Activated naive CD4-positive, alpha-beta T cell treated with anti-CD3 and anti-CD28 coated beads, Interleukin-2, amount 10 ng/mL, durations not matched to agents 7 days and 5 days (primary cell): ENCODE data around the gene ALDH8A1.
A peak's percentile ranks its signal among the peaks of the same experiment; 100 is the strongest.

Experiments
- CTCF ChIA-PET: fragments of 350-600 bp; sonication (Branson Sonifier 250); formaldehyde crosslinking; loops from one replicate; lab custom pipeline; 2021; ENCODE audit warnings: antibody characterized with exemption; lab: Charles Lee
- DNase-seq: peaks from one replicate; pipeline ENCODE4 v3.0.0-alpha.2; 2020
- H3K27ac Mint-ChIP-seq: one replicate; pipeline ENCODE4 v1.8.0; 2021; ENCODE audit warnings: mild to moderate bottlenecking, moderate library complexity, mixed read lengths
- H3K27me3 Mint-ChIP-seq: one replicate; pipeline ENCODE4 v1.8.0; 2021; ENCODE audit warnings: mild to moderate bottlenecking, mixed read lengths
- H3K36me3 Mint-ChIP-seq: one replicate; pipeline ENCODE4 v1.8.0; 2021; ENCODE audit warnings: mixed read lengths
- H3K4me1 Mint-ChIP-seq: one replicate; pipeline ENCODE4 v1.8.0; 2021; ENCODE audit warnings: mixed read lengths
- H3K4me3 Mint-ChIP-seq: one replicate; pipeline ENCODE4 v1.8.0; 2021; ENCODE audit warnings: mild to moderate bottlenecking, moderate library complexity, mixed read lengths
- H3K9me3 Mint-ChIP-seq: one replicate; pipeline ENCODE4 v1.8.0; 2021; ENCODE audit warnings: mixed read lengths

The ALDH8A1 gene

DNA sequence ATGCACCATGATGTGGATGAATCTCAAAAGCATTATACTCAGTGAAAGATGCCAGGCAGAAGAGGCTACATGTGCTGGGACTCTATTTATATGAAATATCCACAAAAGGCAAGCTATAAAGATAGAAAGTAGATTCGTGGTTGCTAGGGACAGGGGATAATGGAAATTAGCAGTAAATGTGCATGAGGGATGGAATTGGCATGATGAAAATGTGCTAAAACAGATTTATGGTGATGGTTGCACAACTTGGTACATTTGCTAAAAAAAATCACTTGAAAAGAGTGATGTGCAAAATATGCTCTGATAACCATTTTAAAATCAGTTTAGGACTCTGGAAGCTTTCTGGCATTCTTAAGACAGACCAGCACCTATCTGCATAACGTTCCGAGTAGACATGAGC, 61.6 kb downstream of the ALDH8A1 start:
- Mint-ChIP-seq H3K4me3 (no peak overlapping the region), H3K36me3 (no peaks in the 10 kb centered on the region), H3K27me3 (peaks cover 30% of the 10 kb centered on the region), H3K27ac (no peak overlapping the region), H3K9me3 (peaks cover 5% of the 10 kb centered on the region), H3K4me1 (no peaks in the 10 kb centered on the region)
- CTCF ChIA-PET = interaction anchor here (1.3 kb wide), 1 partner anchor 52 kb away, joined by 3 read pairs; no protein-coding TSS in a partner anchor
- DNase-seq = no peak

DNA sequence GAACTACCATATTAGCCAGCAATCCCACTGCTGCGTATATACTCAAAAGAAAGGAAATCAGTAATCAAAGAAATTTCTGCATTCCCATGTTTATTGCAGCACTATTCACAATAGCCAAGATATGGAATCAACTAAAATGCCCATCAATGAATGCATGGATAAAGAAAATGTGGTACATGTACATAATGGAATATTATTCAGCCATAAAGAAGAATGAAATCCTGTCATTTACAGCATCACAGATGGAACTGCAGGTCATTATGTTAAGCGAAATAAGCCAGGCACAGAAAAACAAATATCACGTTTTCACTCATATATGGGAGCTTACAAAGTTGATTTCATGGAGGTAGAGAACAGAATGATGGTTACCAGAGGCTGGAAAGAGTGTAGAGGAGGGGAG, 65.1 kb downstream of the ALDH8A1 start:
- no peak for DNase-seq
- Mint-ChIP-seq H3K9me3 (no peaks in the 10 kb centered on the region), H3K4me1 (no peaks in the 10 kb centered on the region), H3K4me3 (no peak overlapping the region), H3K27me3 (peaks cover 18% of the 10 kb centered on the region), H3K27ac (no peak overlapping the region), H3K36me3 (no peaks in the 10 kb centered on the region)
- CTCF ChIA-PET = interaction anchor here (0.8 to 3.9 kb wide), 3 partner anchors 56 to 729 kb away, joined by 3 to 35 read pairs (median 5); no protein-coding TSS in a partner anchor

DNA sequence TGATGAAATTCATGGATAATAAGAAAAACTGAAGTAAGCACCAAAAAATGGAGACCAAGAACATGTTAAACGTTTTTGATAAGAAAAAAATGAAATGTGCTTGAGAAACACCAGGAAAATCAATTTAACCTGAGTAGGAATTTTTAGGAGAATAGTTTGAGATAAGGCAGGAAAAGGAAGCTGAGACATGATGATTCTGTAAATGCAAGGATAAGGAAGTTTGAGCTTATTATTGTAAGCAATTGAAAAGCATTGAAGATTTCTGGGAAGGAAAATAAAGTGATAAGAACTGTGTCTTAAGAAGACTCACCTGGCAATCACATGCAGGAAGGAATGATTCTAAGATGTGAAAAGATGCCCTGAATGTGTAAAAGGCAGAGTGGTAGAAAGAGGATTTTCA, 66.6 kb downstream of the ALDH8A1 start:
- no peaks in the 10 kb centered on the region for H3K36me3 Mint-ChIP-seq
- no peaks in the 10 kb centered on the region for H3K9me3 Mint-ChIP-seq
- H3K27ac Mint-ChIP-seq = no peak overlapping the region
- CTCF ChIA-PET = interaction anchor here (0.5 to 3.9 kb wide), 21 partner anchors 10 to 774 kb away, joined by 3 to 35 read pairs (median 4); no protein-coding TSS in a partner anchor
- no peak for DNase-seq
- H3K27me3 Mint-ChIP-seq = peaks cover 13% of the 10 kb centered on the region
- H3K4me3 Mint-ChIP-seq = no peak overlapping the region
- no peaks in the 10 kb centered on the region for H3K4me1 Mint-ChIP-seq

DNA sequence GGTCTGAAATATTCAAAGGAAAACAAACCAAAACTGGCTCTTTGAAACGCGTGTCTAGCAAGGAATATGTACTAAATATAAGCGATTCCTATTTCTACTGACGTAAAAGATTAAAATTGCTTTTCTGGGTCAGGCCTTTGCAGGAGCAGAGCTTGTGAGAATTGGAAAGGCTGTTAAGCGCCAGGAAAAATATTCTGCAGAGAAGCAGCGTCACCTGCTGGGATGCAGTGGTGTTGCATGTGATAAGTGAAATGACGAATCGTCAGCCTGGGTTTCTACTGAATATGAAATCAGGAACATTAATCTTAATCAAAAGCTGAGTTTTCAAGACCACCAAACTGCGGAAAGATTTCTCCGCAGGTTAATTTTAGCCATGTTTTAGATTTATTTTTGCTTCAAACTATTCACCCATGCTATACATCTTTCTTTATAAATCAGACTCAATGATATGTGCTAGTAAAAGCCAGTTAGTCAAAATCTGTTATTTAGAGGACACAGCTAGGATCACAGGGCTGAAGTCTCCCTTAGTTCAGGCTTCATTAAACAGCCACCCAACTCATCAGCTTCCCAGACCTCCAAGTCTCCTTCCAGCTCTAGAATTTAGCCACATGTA, 67.4 kb downstream of the ALDH8A1 start:
- Mint-ChIP-seq H3K36me3 (no peaks in the 10 kb centered on the region), H3K4me1 (no peaks in the 10 kb centered on the region), H3K27ac (no peak overlapping the region), H3K9me3 (no peaks in the 10 kb centered on the region), H3K4me3 (no peak overlapping the region), H3K27me3 (peaks cover 13% of the 10 kb centered on the region)
- peak; percentile 71 for DNase-seq
- CTCF ChIA-PET = interaction anchor here (0.8 to 3.9 kb wide), 25 partner anchors 9 to 773 kb away, joined by 3 to 35 read pairs (median 3); no protein-coding TSS in a partner anchor

DNA sequence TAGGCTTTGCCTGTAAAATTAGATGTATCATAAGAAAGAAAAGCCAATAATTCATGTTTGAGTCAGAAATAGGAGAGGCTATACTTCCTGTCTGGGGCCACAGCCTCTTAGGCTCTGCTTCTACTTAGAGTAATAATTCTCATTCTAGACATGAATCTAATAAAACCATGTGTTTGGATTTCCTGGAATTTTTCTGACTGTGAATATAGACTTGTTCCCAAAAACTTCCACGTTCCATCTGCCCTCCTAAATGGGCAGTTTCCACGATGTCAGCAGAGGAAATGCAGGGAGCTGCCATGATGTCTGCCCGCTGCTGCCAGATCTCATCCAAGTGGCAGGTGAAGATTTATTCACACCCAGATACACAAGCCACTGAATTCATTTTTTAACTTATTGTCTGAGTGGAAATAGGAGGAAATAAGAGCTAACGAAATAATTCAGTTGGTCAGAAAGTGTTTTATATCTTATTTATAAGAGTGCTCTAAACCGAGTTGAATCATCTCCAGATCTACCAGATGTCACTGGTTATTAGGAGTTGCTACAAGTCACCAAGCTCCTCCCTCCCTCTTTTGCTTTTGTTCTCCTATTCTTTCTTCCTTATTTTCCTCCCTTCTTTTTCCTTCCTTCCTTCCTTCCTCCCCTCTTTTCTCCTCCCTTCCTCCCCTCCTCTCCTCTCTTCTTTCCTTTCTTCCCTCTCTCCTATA, 69.3 kb downstream of the ALDH8A1 start:
- no peak for DNase-seq
- peaks cover 13% of the 10 kb centered on the region for H3K27me3 Mint-ChIP-seq
- CTCF ChIA-PET = interaction anchor here (0.8 to 3.5 kb wide), 3 partner anchors 23 to 758 kb away, joined by 4 to 22 read pairs (median 5); no protein-coding TSS in a partner anchor
- H3K4me3 Mint-ChIP-seq = no peak overlapping the region
- no peaks in the 10 kb centered on the region for H3K36me3 Mint-ChIP-seq
- peaks cover 2% of the 10 kb centered on the region for H3K9me3 Mint-ChIP-seq
- no peaks in the 10 kb centered on the region for H3K4me1 Mint-ChIP-seq
- no peak overlapping the region for H3K27ac Mint-ChIP-seq

DNA sequence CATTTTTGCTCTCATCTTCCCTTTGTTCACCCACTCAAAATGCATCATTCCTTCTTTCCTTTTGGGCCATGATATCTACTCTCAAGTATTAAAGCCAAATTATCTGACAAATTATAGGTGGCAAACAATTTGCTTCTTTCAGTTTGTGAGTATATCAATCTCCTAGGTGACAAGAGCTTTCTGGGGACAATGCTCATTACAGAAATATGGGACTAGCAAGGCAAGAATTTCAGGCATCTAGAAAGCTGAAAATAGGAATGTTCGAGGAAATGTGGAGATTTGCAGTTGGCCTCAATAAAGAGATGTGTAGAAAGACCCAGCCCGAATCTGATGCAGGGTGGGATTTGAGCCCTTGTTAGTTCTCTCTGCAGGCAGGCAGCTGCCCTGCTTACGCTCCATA, 71.8 kb downstream of the ALDH8A1 start:
- Mint-ChIP-seq H3K36me3 (peaks cover 4% of the 10 kb centered on the region), H3K4me3 (no peak overlapping the region), H3K27ac (no peak overlapping the region), H3K4me1 (peaks cover 14% of the 10 kb centered on the region), H3K27me3 (peaks cover 5% of the 10 kb centered on the region), H3K9me3 (peaks cover 10% of the 10 kb centered on the region)
- DNase-seq = no peak
- CTCF ChIA-PET = no interaction called here

- no peaks in the 10 kb centered on the region for H3K27me3 Mint-ChIP-seq
Measured at GRCh38 chr6:134875367-134875766, 74.5 kb downstream of the ALDH8A1 start.

GRCh38 chr6:134873500-134874388, 76.2 kb downstream of the ALDH8A1 start:
- CTCF ChIA-PET = interaction anchor here (0.9 to 1.1 kb wide), 2 partner anchors 9 to 50 kb away, joined by 3 read pairs; no protein-coding TSS in a partner anchor
- peak overlapping the region; percentile 71 for H3K27ac Mint-ChIP-seq
- peak overlapping the region; percentile 11 for H3K4me3 Mint-ChIP-seq
- DNase-seq = peak; percentile 53
- H3K27me3 Mint-ChIP-seq = no peaks in the 10 kb centered on the region
- peaks cover 10% of the 10 kb centered on the region for H3K9me3 Mint-ChIP-seq
- peaks cover 25% of the 10 kb centered on the region for H3K4me1 Mint-ChIP-seq
- H3K36me3 Mint-ChIP-seq = peaks cover 4% of the 10 kb centered on the region

More at GRCh38 chr6:134875367-134875766, 74.5 kb downstream of the ALDH8A1 start:
- Mint-ChIP-seq H3K4me3 (no peak overlapping the region), H3K27ac (no peak overlapping the region), H3K4me1 (peaks cover 25% of the 10 kb centered on the region), H3K9me3 (peaks cover 10% of the 10 kb centered on the region), H3K36me3 (peaks cover 4% of the 10 kb centered on the region)
- CTCF ChIA-PET = no interaction called here
- no peak for DNase-seq

DNA sequence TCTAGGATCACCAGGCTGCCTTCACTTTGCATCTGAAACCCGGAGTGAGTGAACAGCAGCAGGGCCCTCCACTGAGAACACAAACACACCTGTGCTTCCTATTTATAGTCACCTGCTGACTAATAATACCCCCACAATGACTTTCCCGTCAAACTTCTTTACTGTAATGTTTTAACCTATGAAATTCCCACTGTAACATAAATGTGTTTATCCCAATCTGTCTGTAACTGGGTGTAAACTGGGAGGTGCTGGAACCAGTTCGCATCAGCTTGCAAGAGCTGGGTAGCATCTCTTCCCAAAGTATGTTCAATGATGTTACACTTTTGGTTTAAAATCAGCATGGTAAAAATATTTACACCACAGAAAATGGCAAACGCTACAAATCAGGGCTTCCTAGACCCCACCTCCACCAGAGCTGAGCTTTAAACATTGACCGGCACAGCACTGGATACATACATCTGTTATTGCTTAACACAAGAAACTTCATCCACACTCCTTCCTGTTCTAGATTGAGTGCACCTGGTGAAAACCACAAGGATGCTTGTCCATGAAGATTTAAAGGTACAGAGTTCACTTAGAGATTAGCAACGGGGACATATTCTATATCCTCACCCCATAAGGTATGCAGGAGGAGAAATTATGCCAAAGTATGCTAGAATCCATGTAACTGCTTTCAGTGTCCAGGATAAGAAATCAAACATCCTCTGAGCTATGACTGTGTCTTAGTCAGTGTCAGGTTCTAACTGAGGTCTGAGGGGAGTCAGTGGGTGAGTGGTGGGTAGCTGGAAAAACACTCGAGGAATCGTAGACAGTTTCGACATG, 79.0 kb downstream of the ALDH8A1 start:
- Mint-ChIP-seq H3K4me3 (no peak overlapping the region), H3K27me3 (no peaks in the 10 kb centered on the region), H3K36me3 (peaks cover 4% of the 10 kb centered on the region), H3K9me3 (peaks cover 10% of the 10 kb centered on the region), H3K27ac (no peak overlapping the region), H3K4me1 (peaks cover 25% of the 10 kb centered on the region)
- no peak for DNase-seq
- CTCF ChIA-PET = interaction anchor here (1.0 to 3.2 kb wide), 3 partner anchors 11 to 699 kb away, joined by 3 to 10 read pairs (median 4); no protein-coding TSS in a partner anchor

GRCh38 chr6:134868812-134869211, 81.1 kb downstream of the ALDH8A1 start:
- CTCF ChIA-PET = interaction anchor here (1.0 to 3.2 kb wide), 2 partner anchors 13 to 712 kb away, joined by 3 to 10 read pairs; no protein-coding TSS in a partner anchor
- peaks cover 2% of the 10 kb centered on the region for H3K9me3 Mint-ChIP-seq
- no peak overlapping the region for H3K27ac Mint-ChIP-seq
- peaks cover 17% of the 10 kb centered on the region for H3K4me1 Mint-ChIP-seq
- no peak for DNase-seq
- no peak overlapping the region for H3K4me3 Mint-ChIP-seq
- H3K36me3 Mint-ChIP-seq = no peaks in the 10 kb centered on the region
- H3K27me3 Mint-ChIP-seq = no peaks in the 10 kb centered on the region
